Mesenchymal stem cell (in vitro differentiated cells and primary cell): ENCODE data around the gene GLI1.
A peak's percentile ranks its signal among the peaks of the same experiment; 100 is the strongest.
"Not testable (repeated sequence)": the region's sequence is repeated elsewhere in the genome, so short reads cannot be mapped to it uniquely, and the experiment has no call there.

ENCODE experiments used
- DNase-seq: peaks from one replicate; pipeline ENCODE4 v3.0.0-alpha.2; 2013
- H2AFZ ChIP-seq: one replicate; pipeline ENCODE4 v1.6.1; 2013; ENCODE audit warnings: low read depth, mild to moderate bottlenecking, control low read depth, inconsistent platforms, low read length, moderate library complexity
- H2AK5ac ChIP-seq: 2 replicates; pipeline ENCODE4 v1.6.1; 2013; ENCODE audit warnings: low read length, moderate library complexity, mild to moderate bottlenecking, inconsistent platforms; ENCODE audit not compliant: severe bottlenecking
- H2BK120ac ChIP-seq: one replicate; pipeline ENCODE4 v1.6.1; 2013; ENCODE audit warnings: low read depth, mild to moderate bottlenecking, inconsistent platforms, low read length, moderate library complexity
- H2BK12ac ChIP-seq, 2 experiments: one replicate each; pipeline ENCODE4 v1.6.1; 2013; ENCODE audit warnings: inconsistent platforms in 2 of 2, low read length in 2 of 2, mild to moderate bottlenecking in 2 of 2, moderate library complexity in 2 of 2, control low read depth in 1 of 2
- H2BK15ac ChIP-seq: one replicate; pipeline ENCODE4 v1.6.1; 2013; ENCODE audit warnings: mild to moderate bottlenecking, low read depth, inconsistent platforms; ENCODE audit not compliant: poor library complexity, severe bottlenecking
- H2BK5ac ChIP-seq: 2 replicates; pipeline ENCODE4 v1.6.1; 2013; ENCODE audit warnings: low read depth, mild to moderate bottlenecking, low read length, control low read depth, inconsistent platforms; ENCODE audit not compliant: poor library complexity, severe bottlenecking
- H3K14ac ChIP-seq, 2 experiments: one replicate each; pipeline ENCODE4 v1.6.1; 2013; ENCODE audit warnings: inconsistent platforms in 2 of 2, low read length in 2 of 2, control low read depth in 1 of 2, mild to moderate bottlenecking in 1 of 2, moderate library complexity in 1 of 2
- H3K18ac ChIP-seq, 2 experiments: one replicate each; pipeline ENCODE4 v1.6.1; 2013; ENCODE audit warnings: inconsistent platforms in 2 of 2, low read length in 2 of 2, control low read depth in 1 of 2, low read depth in 1 of 2, mild to moderate bottlenecking in 1 of 2
- H3K23ac ChIP-seq, 2 experiments: one replicate each; pipeline ENCODE4 v1.6.1; 2013; ENCODE audit warnings: inconsistent platforms in 2 of 2, low read length in 2 of 2, mild to moderate bottlenecking in 2 of 2, moderate library complexity in 2 of 2, control low read depth in 1 of 2
- H3K27ac ChIP-seq: 2 replicates; pipeline ENCODE4 v1.5.1; 2013; ENCODE audit warnings: mild to moderate bottlenecking, moderate library complexity, low read length, control low read depth, inconsistent platforms; ENCODE audit not compliant: poor library complexity, severe bottlenecking
- H3K27me3 ChIP-seq, 2 experiments: 2 replicates each; pipeline versions ENCODE4 v1.6.1 to v1.7.0; 2013; ENCODE audit warnings: low read length in 2 of 2, mild to moderate bottlenecking in 2 of 2, moderate library complexity in 2 of 2, control low read depth in 1 of 2, inconsistent platforms in 1 of 2; ENCODE audit not compliant: control insufficient read depth in 1 of 2, insufficient read depth in 1 of 2
- H3K36me3 ChIP-seq, 2 experiments: 2 replicates each; pipeline versions ENCODE4 v1.6.1 to v1.7.0; 2013; ENCODE audit warnings: low read length in 2 of 2, control low read depth in 1 of 2, inconsistent platforms in 1 of 2, low read depth in 1 of 2, mild to moderate bottlenecking in 1 of 2; ENCODE audit not compliant: insufficient read depth in 2 of 2, control insufficient read depth in 1 of 2
- H3K4ac ChIP-seq, 2 experiments: one replicate each; pipeline ENCODE4 v1.6.1; 2013; ENCODE audit warnings: inconsistent platforms in 2 of 2, low read length in 2 of 2, mild to moderate bottlenecking in 2 of 2, moderate library complexity in 2 of 2, control low read depth in 1 of 2, low read depth in 1 of 2
- H3K4me1 ChIP-seq: 2 replicates; pipeline ENCODE4 v1.6.1; 2013; ENCODE audit warnings: low read depth, low read length, control low read depth; ENCODE audit not compliant: control insufficient read depth, insufficient read depth
- H3K4me2 ChIP-seq: 2 replicates; pipeline ENCODE4 v1.6.1; 2013; ENCODE audit warnings: low read length, mild to moderate bottlenecking, inconsistent platforms; ENCODE audit not compliant: poor library complexity, severe bottlenecking
- H3K4me3 ChIP-seq, 2 experiments: 2 replicates each; pipeline versions ENCODE4 v1.5.1 to v1.7.0; 2013; ENCODE audit warnings: low read length in 2 of 2, mild to moderate bottlenecking in 2 of 2, control low read depth in 1 of 2, low read depth in 1 of 2; ENCODE audit not compliant: insufficient read depth in 1 of 2
- H3K79me1 ChIP-seq: replicated peaks from 2 replicates; pipeline ENCODE4 v1.6.1; 2013; ENCODE audit warnings: mild to moderate bottlenecking, control low read depth, low read length, inconsistent platforms; ENCODE audit not compliant: poor library complexity, severe bottlenecking
- H3K9ac ChIP-seq: 2 replicates; pipeline ENCODE4 v1.7.0; 2013; ENCODE audit warnings: mild to moderate bottlenecking, low read length, moderate library complexity
- H3K9me3 ChIP-seq: 2 replicates; pipeline ENCODE4 v1.7.0; 2013; ENCODE audit warnings: mild to moderate bottlenecking, low read length; ENCODE audit not compliant: control insufficient read depth
- H4K8ac ChIP-seq: one replicate; pipeline ENCODE4 v1.6.1; 2013; ENCODE audit warnings: inconsistent platforms, mild to moderate bottlenecking, low read length, moderate library complexity
- H4K91ac ChIP-seq: one replicate; pipeline ENCODE4 v1.6.1; 2013; ENCODE audit warnings: mild to moderate bottlenecking, low read length, inconsistent platforms
- WGBS: methylation state at CpG from one replicate; pipeline ENCODE4 v1.1.7; 2013; ENCODE audit warnings: mixed read lengths; 5-methylcytosine and 5-hydroxymethylcytosine counted together

GLI1 gene

DNA sequence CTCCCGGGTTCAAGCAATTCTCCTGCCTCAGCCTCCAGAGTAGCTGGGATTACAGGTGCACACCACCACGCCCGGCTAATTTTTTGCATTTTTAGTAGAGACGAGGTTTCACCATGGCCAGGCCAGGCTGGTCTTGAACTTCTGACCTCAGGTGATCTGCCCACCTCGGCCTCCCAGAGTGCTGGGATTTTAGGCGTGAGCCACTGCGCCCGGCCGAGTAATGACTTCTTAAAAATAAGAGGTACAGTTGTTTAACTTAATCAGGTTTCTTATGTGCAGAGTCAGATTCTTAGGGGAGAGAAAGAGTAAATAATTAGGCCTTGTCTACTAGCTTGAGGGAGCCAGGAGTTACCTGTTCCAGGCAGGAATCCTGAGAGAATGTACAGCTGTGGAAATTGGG, 54.7 kb downstream of the GLI1 start:
- not testable (repeated sequence) for H4K8ac ChIP-seq, H2BK12ac ChIP-seq, H3K4ac ChIP-seq, H3K14ac ChIP-seq, H2BK15ac ChIP-seq, H3K4me2 ChIP-seq, DNase-seq, H3K4me3 ChIP-seq, H3K4me1 ChIP-seq, H2AFZ ChIP-seq, H3K18ac ChIP-seq, H2BK5ac ChIP-seq, H3K27me3 ChIP-seq, H3K9ac ChIP-seq, H3K23ac ChIP-seq, H3K9me3 ChIP-seq, H2BK120ac ChIP-seq, H4K91ac ChIP-seq, H2AK5ac ChIP-seq, H3K27ac ChIP-seq
- H3K79me1 ChIP-seq, result peaks cover 17% of the 10 kb centered on the region
- WGBS, result 97% methylated on average over 9 of the region's 9 CpGs
- H3K36me3 ChIP-seq, result peaks cover 58 to 85% of the 10 kb centered on the region in 2 experiments

GRCh38 chr12:57514720-57515407, 55.3 kb downstream of the GLI1 start:
- peak overlapping the region; percentile 72 for H4K8ac ChIP-seq
- H3K23ac ChIP-seq, result peak overlapping the region in 1 of 2 experiments; percentile 67
- no peak overlapping the region for H2BK12ac ChIP-seq
- no peak overlapping the region for H2AK5ac ChIP-seq
- no peak overlapping the region for H4K91ac ChIP-seq
- peaks cover 54 to 80% of the 10 kb centered on the region in 2 experiments for H3K36me3 ChIP-seq
- H3K9ac ChIP-seq, result no peak overlapping the region
- no peak overlapping the region for H3K4me3 ChIP-seq
- H3K27me3 ChIP-seq, result no peaks in the 10 kb centered on the region
- no peak for DNase-seq
- H3K9me3 ChIP-seq, result no peaks in the 10 kb centered on the region
- H3K4me2 ChIP-seq, result no peak overlapping the region
- peak overlapping the region in 1 of 2 experiments; percentile 24 for H3K4ac ChIP-seq
- no peak overlapping the region for H2BK120ac ChIP-seq
- 89% methylated on average over 8 of the region's 9 CpGs for WGBS
- H3K4me1 ChIP-seq, result peaks cover 6% of the 10 kb centered on the region
- no peak overlapping the region for H2BK15ac ChIP-seq
- H3K18ac ChIP-seq, result peak overlapping the region in 1 of 2 experiments; percentile 35
- H3K27ac ChIP-seq, result peak overlapping the region; percentile 21
- H3K79me1 ChIP-seq, result peaks cover 17% of the 10 kb centered on the region
- H3K14ac ChIP-seq, result no peak overlapping the region
- H2BK5ac ChIP-seq, result no peak overlapping the region
- no peak overlapping the region for H2AFZ ChIP-seq

DNA sequence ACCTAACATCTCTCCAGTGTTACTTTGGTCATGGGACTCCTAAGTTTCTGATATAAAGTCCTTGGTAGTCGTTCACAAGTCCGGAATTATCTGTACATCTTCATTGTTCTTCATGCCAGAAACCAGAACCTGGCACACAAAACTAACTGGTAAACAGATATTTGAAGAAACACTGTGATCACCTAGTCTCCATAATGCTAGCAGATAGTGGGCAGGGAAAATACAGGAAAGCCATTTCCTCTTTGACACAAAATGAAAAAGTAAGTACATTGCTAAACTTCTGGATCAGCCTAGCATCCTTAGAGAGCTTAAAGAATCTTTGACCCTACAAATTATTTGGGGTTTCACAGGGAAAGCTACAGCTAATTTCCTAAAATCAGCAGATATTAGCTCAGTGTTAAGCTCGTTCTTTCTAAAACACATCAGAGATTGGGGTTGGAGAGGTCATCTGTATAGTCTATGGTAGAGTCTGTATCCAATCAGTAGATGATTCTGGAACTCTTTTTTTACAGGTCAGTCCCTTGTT, 55.9 kb downstream of the GLI1 start:
- H4K91ac ChIP-seq, result no peak overlapping the region
- no peak overlapping the region for H2BK120ac ChIP-seq
- no peak overlapping the region for H2AK5ac ChIP-seq
- H3K27me3 ChIP-seq, result no peaks in the 10 kb centered on the region
- no peak overlapping the region for H2AFZ ChIP-seq
- peaks cover 48 to 78% of the 10 kb centered on the region in 2 experiments for H3K36me3 ChIP-seq
- H3K23ac ChIP-seq, result no peak overlapping the region
- 86% methylated on average over 3 of the region's 3 CpGs for WGBS
- no peak overlapping the region for H3K4me3 ChIP-seq
- no peak overlapping the region for H2BK5ac ChIP-seq
- H4K8ac ChIP-seq, result no peak overlapping the region
- no peak overlapping the region for H3K4ac ChIP-seq
- no peak overlapping the region for H3K9ac ChIP-seq
- DNase-seq, result no peak
- H3K4me1 ChIP-seq, result peaks cover 6% of the 10 kb centered on the region
- H3K14ac ChIP-seq, result no peak overlapping the region
- H3K18ac ChIP-seq, result no peak overlapping the region
- peak overlapping the region; percentile 21 for H3K27ac ChIP-seq
- peaks cover 17% of the 10 kb centered on the region for H3K79me1 ChIP-seq
- H2BK12ac ChIP-seq, result no peak overlapping the region
- no peaks in the 10 kb centered on the region for H3K9me3 ChIP-seq
- H2BK15ac ChIP-seq, result no peak overlapping the region
- no peak overlapping the region for H3K4me2 ChIP-seq

DNA sequence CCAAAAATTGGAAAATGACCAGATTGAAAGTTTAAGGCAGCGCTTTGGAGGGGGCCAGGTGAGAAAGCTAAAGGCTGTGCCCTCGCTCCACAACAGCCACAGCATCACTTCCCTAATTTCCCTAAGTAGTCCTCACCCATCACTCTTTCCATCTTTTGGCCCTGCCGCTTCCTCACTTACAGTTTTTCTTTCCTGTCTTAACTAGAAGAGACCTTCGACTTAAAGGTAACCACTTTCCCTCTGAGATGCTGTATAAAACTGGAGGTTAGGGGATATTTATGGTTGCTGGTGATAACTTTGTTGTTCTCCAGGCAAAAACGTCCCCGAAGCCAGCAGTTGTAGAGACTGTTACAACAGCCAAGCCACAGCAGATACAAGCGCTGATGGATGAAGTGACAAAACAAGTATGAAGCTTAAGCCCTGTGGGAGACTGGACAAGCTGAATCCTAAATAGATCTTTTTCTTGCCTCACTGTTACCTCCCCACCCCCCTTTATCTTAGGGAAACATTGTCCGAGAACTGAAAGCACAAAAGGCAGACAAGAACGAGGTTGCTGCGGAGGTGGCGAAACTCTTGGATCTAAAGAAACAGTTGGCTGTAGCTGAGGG, 56.5 kb downstream of the GLI1 start:
- Histone ChIP-seq H3K79me1 (peaks cover 12% of the 10 kb centered on the region), H3K36me3 (peaks cover 42 to 75% of the 10 kb centered on the region in 2 experiments), H2AK5ac (no peak overlapping the region), H2BK12ac (no peak overlapping the region), H2BK5ac (no peak overlapping the region), H3K27me3 (no peaks in the 10 kb centered on the region), H3K4me1 (peaks cover 6% of the 10 kb centered on the region), H4K8ac (no peak overlapping the region), H3K4me2 (no peak overlapping the region), H2BK15ac (no peak overlapping the region), H3K27ac (no peak overlapping the region), H3K9me3 (no peaks in the 10 kb centered on the region), H3K4me3 (no peak overlapping the region), H3K14ac (no peak overlapping the region), H3K23ac (no peak overlapping the region), H4K91ac (no peak overlapping the region), H2BK120ac (no peak overlapping the region), H3K4ac (no peak overlapping the region), H3K18ac (no peak overlapping the region), H3K9ac (no peak overlapping the region), H2AFZ (no peak overlapping the region)
- peak; percentile 27 for DNase-seq
- WGBS, result 94% methylated on average over 10 of the region's 11 CpGs
